ENCODE data around the gene UTS2R.

DNA sequence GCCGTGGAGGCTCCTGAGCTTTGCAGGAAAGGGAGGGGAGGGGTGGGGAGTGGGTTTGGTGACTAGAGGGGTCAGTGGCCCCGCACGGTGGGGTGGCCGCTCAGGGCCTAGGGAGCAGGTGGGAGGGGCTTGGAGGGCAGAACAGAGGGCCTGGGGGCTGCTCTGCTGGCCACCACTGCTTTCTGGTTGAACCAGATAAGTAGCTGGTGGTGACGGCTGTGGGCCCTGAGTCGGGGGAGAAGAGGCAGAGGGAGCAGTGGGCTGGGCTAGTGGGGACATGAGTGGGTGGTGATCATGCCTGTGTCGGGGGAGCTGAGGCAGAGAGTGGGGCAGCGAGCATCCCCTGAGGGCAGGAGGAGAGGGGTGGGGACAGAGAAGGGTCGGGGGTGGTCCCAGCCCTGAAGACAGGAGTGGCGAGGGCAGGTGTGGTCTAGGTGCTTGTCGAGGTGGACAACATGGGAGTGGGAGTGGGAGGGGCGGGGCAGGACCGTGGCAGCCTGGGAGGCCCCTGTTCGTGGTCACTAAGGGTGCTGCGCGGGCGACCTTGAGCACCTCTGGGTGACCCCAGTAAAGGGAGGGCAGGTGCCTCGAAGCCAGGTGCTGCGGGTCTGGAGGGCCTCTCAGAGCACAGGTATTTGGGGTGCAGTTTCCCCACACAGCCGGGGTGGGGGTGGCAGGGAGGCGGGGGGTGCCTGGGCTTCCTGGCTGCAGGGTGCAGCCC is 47.9 kb upstream of the UTS2R start:
- TF ChIP-seq POLR2A (IDR thresholded peaks at IDR 0.05), result no peak
- no peak for TF ChIP-seq CTCF (IDR thresholded peaks at IDR 0.05)
